Smooth muscle cell (in vitro differentiated cells): ENCODE data around the gene TVP23A. TPM values are rescaled to one million over a fixed set of nuclear protein-coding genes. Genes with fewer than 3 reads are reported as not detected.
"Not testable (repeated sequence)": the region's sequence is repeated elsewhere in the genome, so short reads cannot be mapped to it uniquely, and the experiment has no call there.

Experiments used
- DNase-seq: peaks from one replicate; lab custom pipeline; 2025; ENCODE audit not compliant: unreplicated experiment; lab: John Stamatoyannopoulos, UW
- H2AFZ ChIP-seq: fragments of 200-600 bp; sonication (generic); 2 replicates; pipeline ENCODE4 v1.6.0; 2016; ENCODE audit warnings: antibody characterized with exemption, low read depth, mild to moderate bottlenecking
- H3F3A ChIP-seq: fragments of 200-600 bp; sonication (generic); 2 replicates; pipeline ENCODE4 v1.6.0; 2017; ENCODE audit warnings: antibody characterized with exemption, low read depth
- H3K27ac ChIP-seq: fragments of 200-600 bp; sonication (generic); 2 replicates; pipeline ENCODE4 v1.5.1; 2016; ENCODE audit warnings: low read depth, mild to moderate bottlenecking
- H3K27me3 ChIP-seq: fragments of 200-600 bp; sonication (generic); 2 replicates; pipeline ENCODE4 v1.6.1; 2016; ENCODE audit warnings: low read depth, mild to moderate bottlenecking
- H3K36me3 ChIP-seq: fragments of 200-600 bp; sonication (generic); 2 replicates; pipeline ENCODE4 v1.5.1; 2016; ENCODE audit warnings: low read depth
- H3K4me1 ChIP-seq: fragments of 200-600 bp; sonication (generic); 2 replicates; pipeline ENCODE4 v1.5.1; 2016; ENCODE audit warnings: low read depth
- H3K4me2 ChIP-seq: fragments of 200-600 bp; sonication (generic); 2 replicates; pipeline ENCODE4 v1.6.0; 2016; ENCODE audit warnings: mild to moderate bottlenecking
- H3K4me3 ChIP-seq: fragments of 200-600 bp; sonication (generic); 2 replicates; pipeline ENCODE4 v1.5.1; 2016; ENCODE audit warnings: mild to moderate bottlenecking
- H3K79me2 ChIP-seq: fragments of 200-600 bp; sonication (generic); 2 replicates; pipeline ENCODE4 v1.6.0; 2016; ENCODE audit warnings: low read depth, mild to moderate bottlenecking
- H3K9ac ChIP-seq: fragments of 200-600 bp; sonication (generic); 2 replicates; pipeline ENCODE4 v1.6.0; 2016; ENCODE audit warnings: low read depth
- H3K9me3 ChIP-seq: fragments of 200-600 bp; sonication (generic); replicated peaks from 2 replicates; pipeline ENCODE4 v1.5.1; 2016; ENCODE audit warnings: low read depth
- H4K20me1 ChIP-seq: fragments of 200-600 bp; sonication (generic); 2 replicates; pipeline ENCODE4 v1.6.0; 2016; ENCODE audit warnings: low read depth
- CTCF ChIP-seq: fragments of 200-600 bp; sonication (generic); IDR thresholded peaks from 2 replicates; pipeline ENCODE4 v1.5.1; 2017; ENCODE audit warnings: borderline replicate concordance, mild to moderate bottlenecking, antibody characterized with exemption; ENCODE audit not compliant: insufficient read depth, poor library complexity, severe bottlenecking
- WGBS: methylation state at CpG from one replicate; pipeline ENCODE4 v1.1.7; 2016; ENCODE audit warnings: low lambda C conversion rate; 5-methylcytosine and 5-hydroxymethylcytosine counted together
- polyA plus RNA-seq: library from polyadenylated mRNA; unstranded; fragments of >200 nt; fragmentation: Nextera tagmentation; extraction: Ambion mirVana; gene quantifications from 2 replicates; pipeline ENCODE4 v1.2.1, GENCODE V29; 2016
- total RNA-seq: library from RNA; depleted of rRNA; stranded (reverse); fragments of >200 nt; gene quantifications from 2 replicates; pipeline ENCODE4 v1.2.3, GENCODE V29; 2014

TVP23A gene
- total and polyA plus RNA-seq, 2 experiments from 2014 or later: 0.13 to 0.45 TPM

GRCh38 chr16:10831894-10832886 lies 13.6 kb upstream of the TVP23A start:
- no peaks in the 10 kb centered on the region for H3K9me3 ChIP-seq
- WGBS: 86% methylated on average over 10 of the region's 10 CpGs
- no peak for TF ChIP-seq CTCF

GRCh38 chr16:10830240-10830639 lies 11.6 kb upstream of the TVP23A start:
- H2AFZ ChIP-seq, DNase-seq, H4K20me1 ChIP-seq, H3K36me3 ChIP-seq, H3K9ac ChIP-seq, H3K4me2 ChIP-seq, H3K79me2 ChIP-seq, H3K4me1 ChIP-seq, H3K27ac ChIP-seq, H3K27me3 ChIP-seq, H3K4me3 ChIP-seq, H3K9me3 ChIP-seq, H3F3A ChIP-seq: not testable (repeated sequence)

More at GRCh38 chr16:10831894-10832886, 13.6 kb upstream of the TVP23A start:
- H3K4me3 ChIP-seq: no peak overlapping the region
- H3K27me3 ChIP-seq: peaks cover 4% of the 10 kb centered on the region
- no peaks in the 10 kb centered on the region for H4K20me1 ChIP-seq
- H3K79me2 ChIP-seq: no peaks in the 10 kb centered on the region
- no peak overlapping the region for H3K27ac ChIP-seq
- H3K4me1 ChIP-seq: no peaks in the 10 kb centered on the region
- no peak overlapping the region for H3K4me2 ChIP-seq
- H3K9ac ChIP-seq: no peak overlapping the region
- no peak overlapping the region for H2AFZ ChIP-seq
- H3F3A ChIP-seq: no peaks in the 10 kb centered on the region
- no peak for DNase-seq
- H3K36me3 ChIP-seq: no peaks in the 10 kb centered on the region

GRCh38 chr16:10829390-10830098 lies 10.9 kb upstream of the TVP23A start:
- H3K79me2 ChIP-seq, H2AFZ ChIP-seq, H3K4me1 ChIP-seq, H4K20me1 ChIP-seq, DNase-seq, H3K4me3 ChIP-seq, H3K27me3 ChIP-seq, H3K9me3 ChIP-seq, H3K36me3 ChIP-seq, H3K27ac ChIP-seq, H3F3A ChIP-seq: not testable (repeated sequence)
- H3K4me2 ChIP-seq: peak overlapping the region; percentile 26
- H3K9ac ChIP-seq: peak overlapping the region; percentile 62
- 82% methylated on average over 18 of the region's 18 CpGs for WGBS

- Histone ChIP-seq H4K20me1 (no peaks in the 10 kb centered on the region), H3K36me3 (no peaks in the 10 kb centered on the region), H3K9me3 (no peaks in the 10 kb centered on the region), H3K79me2 (no peaks in the 10 kb centered on the region), H3K4me3 (no peak overlapping the region), H3K27me3 (peaks cover 4% of the 10 kb centered on the region), H3K4me2 (peak overlapping the region; percentile 26), H3F3A (no peaks in the 10 kb centered on the region), H3K9ac (peak overlapping the region; percentile 62), H3K4me1 (no peaks in the 10 kb centered on the region), H2AFZ (no peak overlapping the region), H3K27ac (no peak overlapping the region)
- WGBS: 80% methylated on average over 17 of the region's 17 CpGs
- no peak for TF ChIP-seq CTCF
- DNase-seq: no peak
Measured at GRCh38 chr16:10828851-10829366, 10.3 kb upstream of the TVP23A start.
